ENCODE data around the gene C17orf100.

Gene C17orf100

DNA sequence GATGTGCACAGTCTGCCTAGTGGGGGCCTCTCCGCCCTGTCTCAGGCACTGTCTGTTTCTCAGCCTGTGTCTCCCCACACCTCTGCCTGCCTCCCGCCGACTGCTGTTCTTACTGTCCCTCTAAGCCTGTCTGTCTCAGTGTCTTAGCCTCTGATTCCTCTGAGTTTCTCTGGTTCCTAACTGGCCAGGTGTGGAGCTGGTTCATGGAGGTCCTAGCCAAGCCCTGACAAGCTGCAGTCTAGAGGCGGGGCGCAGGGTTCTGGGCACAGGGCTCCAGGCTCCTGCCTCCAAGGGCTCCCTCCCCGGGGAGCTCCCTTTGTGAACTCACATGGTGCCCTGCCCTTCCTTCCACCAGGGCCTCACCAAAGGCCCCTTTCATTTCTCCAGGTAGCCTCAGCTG is 19.4 kb downstream of the C17orf100 start:
- no peaks in the 10 kb centered on the region for H3K9me3 ChIP-seq (ENCODE audit: control insufficient read depth in 1 of 2, low read length in 2 of 2)
- H3K27me3 ChIP-seq (ENCODE audit: low read depth, low read length) = no peaks in the 10 kb centered on the region
- no peak overlapping the region for H3K27ac ChIP-seq (ENCODE audit: low read length)
- no peak overlapping the region for H3K4me3 ChIP-seq (ENCODE audit: low read depth in 1 of 2, low read length in 2 of 2)
- H3K4me1 ChIP-seq (ENCODE audit: control insufficient read depth in 1 of 2, insufficient read depth in 2 of 2, low read length in 2 of 2) = no peaks in the 10 kb centered on the region
- no peaks in the 10 kb centered on the region for H3K36me3 ChIP-seq (ENCODE audit: control insufficient read depth in 1 of 2, insufficient read depth in 2 of 2, low read length in 2 of 2)

GRCh38 chr17:6671431-6671830 is 19.9 kb downstream of the C17orf100 start:
- no peaks in the 10 kb centered on the region for H3K27me3 ChIP-seq (ENCODE audit: low read depth, low read length)

GRCh38 chr17:6674586-6674985 is 23.0 kb downstream of the C17orf100 start:
- H3K4me1 ChIP-seq (ENCODE audit: control insufficient read depth in 1 of 2, insufficient read depth in 2 of 2, low read length in 2 of 2) = no peaks in the 10 kb centered on the region
- H3K27ac ChIP-seq (ENCODE audit: low read length) = no peak overlapping the region
- H3K9me3 ChIP-seq (ENCODE audit: control insufficient read depth in 1 of 2, low read length in 2 of 2) = no peaks in the 10 kb centered on the region
- peaks cover 7% of the 10 kb centered on the region for H3K27me3 ChIP-seq (ENCODE audit: low read depth, low read length)
- H3K4me3 ChIP-seq (ENCODE audit: low read depth in 1 of 2, low read length in 2 of 2) = no peak overlapping the region
- no peaks in the 10 kb centered on the region for H3K36me3 ChIP-seq (ENCODE audit: control insufficient read depth in 1 of 2, insufficient read depth in 2 of 2, low read length in 2 of 2)

More at GRCh38 chr17:6671431-6671830, 19.9 kb downstream of the C17orf100 start:
- Histone ChIP-seq H3K9me3 (ENCODE audit: control insufficient read depth in 1 of 2, low read length in 2 of 2) (no peaks in the 10 kb centered on the region), H3K4me1 (ENCODE audit: control insufficient read depth in 1 of 2, insufficient read depth in 2 of 2, low read length in 2 of 2) (no peaks in the 10 kb centered on the region), H3K4me3 (ENCODE audit: low read depth in 1 of 2, low read length in 2 of 2) (no peak overlapping the region), H3K36me3 (ENCODE audit: control insufficient read depth in 1 of 2, insufficient read depth in 2 of 2, low read length in 2 of 2) (no peaks in the 10 kb centered on the region), H3K27ac (ENCODE audit: low read length) (no peak overlapping the region)

DNA sequence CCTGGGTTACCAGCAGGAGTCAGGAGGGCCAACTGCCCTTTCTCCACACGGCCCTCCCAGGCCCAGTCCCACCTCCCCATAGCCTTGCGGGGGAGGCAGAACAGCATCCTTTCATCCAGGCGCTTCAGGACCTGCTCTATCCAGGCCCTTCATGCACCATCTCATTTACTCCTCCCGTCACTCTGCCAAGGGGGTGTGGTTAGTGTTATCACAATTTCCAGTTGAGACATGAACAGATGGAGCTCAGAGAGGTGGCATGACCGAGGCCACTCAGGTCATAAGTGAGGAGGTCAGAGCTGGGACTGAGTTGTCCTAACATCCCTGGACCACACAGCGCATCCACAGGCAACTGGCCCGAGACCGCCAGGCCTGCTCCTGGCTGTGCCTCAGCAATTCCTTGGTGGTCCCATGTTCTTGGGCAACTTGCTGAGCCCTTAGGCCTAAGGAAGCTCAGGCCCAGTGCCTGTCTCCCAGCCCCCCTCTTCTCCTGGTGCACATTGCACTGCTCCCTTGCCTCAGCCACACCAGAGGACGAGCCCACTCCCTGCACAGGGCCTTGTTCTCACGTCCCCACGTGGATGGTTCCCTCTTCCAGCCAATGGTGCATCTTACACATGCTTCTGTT is 23.8 kb downstream of the C17orf100 start:
- no peaks in the 10 kb centered on the region for H3K36me3 ChIP-seq (ENCODE audit: control insufficient read depth in 1 of 2, insufficient read depth in 2 of 2, low read length in 2 of 2)
- no peaks in the 10 kb centered on the region for H3K4me1 ChIP-seq (ENCODE audit: control insufficient read depth in 1 of 2, insufficient read depth in 2 of 2, low read length in 2 of 2)
- no peak overlapping the region for H3K4me3 ChIP-seq (ENCODE audit: low read depth in 1 of 2, low read length in 2 of 2)
- H3K27me3 ChIP-seq (ENCODE audit: low read depth, low read length) = peaks cover 7% of the 10 kb centered on the region
- H3K27ac ChIP-seq (ENCODE audit: low read length) = no peak overlapping the region
- H3K9me3 ChIP-seq (ENCODE audit: control insufficient read depth in 1 of 2, low read length in 2 of 2) = no peaks in the 10 kb centered on the region

- Histone ChIP-seq H3K27ac (ENCODE audit: low read length) (no peak overlapping the region), H3K9me3 (ENCODE audit: control insufficient read depth in 1 of 2, low read length in 2 of 2) (no peaks in the 10 kb centered on the region), H3K4me1 (ENCODE audit: control insufficient read depth in 1 of 2, insufficient read depth in 2 of 2, low read length in 2 of 2) (no peaks in the 10 kb centered on the region), H3K27me3 (ENCODE audit: low read depth, low read length) (peaks cover 7% of the 10 kb centered on the region), H3K36me3 (ENCODE audit: control insufficient read depth in 1 of 2, insufficient read depth in 2 of 2, low read length in 2 of 2) (no peaks in the 10 kb centered on the region), H3K4me3 (ENCODE audit: low read depth in 1 of 2, low read length in 2 of 2) (no peak overlapping the region)
Measured at GRCh38 chr17:6676802-6677157, 25.2 kb downstream of the C17orf100 start.

DNA sequence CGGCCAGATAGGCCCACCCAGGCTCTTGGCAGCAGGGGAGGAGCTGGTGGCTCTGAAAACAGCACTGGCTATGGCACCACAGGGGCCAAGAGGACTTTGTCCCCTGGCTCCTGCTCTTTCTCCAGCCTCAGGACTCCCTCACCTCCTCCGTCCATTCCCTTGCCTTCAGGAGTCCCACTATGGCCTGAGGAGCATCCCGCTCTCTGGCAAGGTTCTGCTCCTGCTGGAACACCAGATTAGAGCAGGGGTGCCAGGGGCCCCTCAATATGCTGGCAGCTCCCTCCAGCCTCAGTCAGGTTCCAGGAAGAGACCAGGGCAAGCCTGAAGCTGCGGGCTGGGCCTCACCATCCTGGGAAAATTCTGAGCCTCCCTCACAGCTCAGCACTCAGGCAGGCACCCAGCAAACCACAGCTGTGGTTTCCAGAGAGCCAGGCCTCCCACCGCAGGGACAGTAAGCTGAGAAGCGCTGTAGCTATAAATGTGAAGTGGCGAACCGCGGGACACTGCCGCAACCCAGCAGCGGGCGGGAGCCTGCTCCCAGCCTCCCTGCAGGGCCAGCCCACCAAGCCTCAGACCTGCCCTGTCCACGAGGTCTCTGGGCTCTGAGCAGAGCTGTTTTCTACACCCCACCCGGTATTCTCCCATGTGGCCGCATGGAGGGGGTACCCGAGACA is 25.7 kb downstream of the C17orf100 start:
- Histone ChIP-seq H3K9me3 (ENCODE audit: control insufficient read depth in 1 of 2, low read length in 2 of 2) (no peaks in the 10 kb centered on the region), H3K27ac (ENCODE audit: low read length) (no peak overlapping the region), H3K4me3 (ENCODE audit: low read depth in 1 of 2, low read length in 2 of 2) (no peak overlapping the region), H3K27me3 (ENCODE audit: low read depth, low read length) (peaks cover 7% of the 10 kb centered on the region), H3K36me3 (ENCODE audit: control insufficient read depth in 1 of 2, insufficient read depth in 2 of 2, low read length in 2 of 2) (no peaks in the 10 kb centered on the region), H3K4me1 (ENCODE audit: control insufficient read depth in 1 of 2, insufficient read depth in 2 of 2, low read length in 2 of 2) (no peaks in the 10 kb centered on the region)

DNA sequence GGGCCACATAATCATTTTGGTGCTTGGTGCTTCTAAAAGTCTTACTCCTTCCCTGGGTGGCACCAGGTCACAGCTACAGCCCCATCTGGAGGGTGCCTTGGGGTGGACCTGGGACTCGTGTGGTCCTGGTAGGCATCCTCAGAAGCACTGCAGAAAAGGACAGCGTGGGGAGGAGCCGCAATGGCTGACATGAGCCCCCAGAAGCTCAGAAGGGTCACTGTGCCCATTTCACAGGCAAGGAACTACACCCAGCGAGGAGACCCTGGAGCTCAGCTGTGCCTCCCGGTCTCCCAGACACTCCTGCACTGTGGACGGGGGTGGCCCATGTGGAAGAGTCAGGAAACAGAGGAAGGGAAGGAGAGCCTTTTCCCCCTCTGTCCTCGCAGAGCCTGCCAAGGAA is 26.4 kb downstream of the C17orf100 start:
- Histone ChIP-seq H3K27me3 (ENCODE audit: low read depth, low read length) (peaks cover 7% of the 10 kb centered on the region), H3K4me3 (ENCODE audit: low read depth in 1 of 2, low read length in 2 of 2) (no peak overlapping the region), H3K4me1 (ENCODE audit: control insufficient read depth in 1 of 2, insufficient read depth in 2 of 2, low read length in 2 of 2) (no peaks in the 10 kb centered on the region), H3K36me3 (ENCODE audit: control insufficient read depth in 1 of 2, insufficient read depth in 2 of 2, low read length in 2 of 2) (no peaks in the 10 kb centered on the region), H3K9me3 (ENCODE audit: control insufficient read depth in 1 of 2, low read length in 2 of 2) (no peaks in the 10 kb centered on the region), H3K27ac (ENCODE audit: low read length) (no peak overlapping the region)

DNA sequence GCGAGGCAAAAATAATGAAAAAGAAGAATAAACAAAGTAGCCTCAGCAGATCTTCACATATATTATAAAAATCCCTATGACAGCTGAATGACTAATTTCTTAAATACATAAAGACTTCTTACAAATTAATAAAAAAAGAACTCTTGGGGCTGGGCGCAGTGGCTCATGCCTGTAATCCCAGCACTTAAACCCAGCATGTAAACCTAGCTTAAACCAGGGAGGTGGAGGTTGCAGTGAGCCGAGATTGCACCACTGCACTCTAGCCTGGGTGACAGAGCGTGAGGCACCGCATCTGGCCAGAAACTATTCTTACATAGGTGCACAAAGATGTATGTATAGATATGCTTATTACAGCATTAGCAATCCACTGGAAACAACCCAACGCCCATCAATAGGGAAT is 27.7 kb downstream of the C17orf100 start:
- Histone ChIP-seq H3K27me3 (ENCODE audit: low read depth, low read length) (peaks cover 7% of the 10 kb centered on the region), H3K27ac (ENCODE audit: low read length) (no peak overlapping the region), H3K4me1 (ENCODE audit: control insufficient read depth in 1 of 2, insufficient read depth in 2 of 2, low read length in 2 of 2) (no peaks in the 10 kb centered on the region), H3K36me3 (ENCODE audit: control insufficient read depth in 1 of 2, insufficient read depth in 2 of 2, low read length in 2 of 2) (no peaks in the 10 kb centered on the region), H3K4me3 (ENCODE audit: low read depth in 1 of 2, low read length in 2 of 2) (no peak overlapping the region), H3K9me3 (ENCODE audit: control insufficient read depth in 1 of 2, low read length in 2 of 2) (no peaks in the 10 kb centered on the region)

DNA sequence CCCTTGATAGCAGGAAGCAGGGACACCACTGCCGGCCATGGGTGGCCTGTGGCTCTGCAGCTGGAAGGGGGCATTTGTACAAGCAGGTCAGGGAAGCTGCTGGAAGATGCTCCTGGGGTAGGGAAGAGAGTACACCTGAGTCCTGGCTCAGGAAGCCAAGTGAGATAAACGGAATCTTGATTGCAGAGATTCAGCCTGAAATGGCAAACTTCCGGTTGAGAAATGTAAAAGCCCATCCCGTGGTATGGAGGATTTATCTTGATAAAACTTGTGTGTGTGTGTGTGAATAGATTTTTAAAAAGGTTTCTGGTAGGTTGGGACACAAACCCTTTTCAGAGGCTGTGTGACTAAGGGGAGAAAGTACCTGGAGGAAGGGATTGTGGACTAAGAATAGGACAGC is 29.6 kb downstream of the C17orf100 start:
- no peaks in the 10 kb centered on the region for H3K36me3 ChIP-seq (ENCODE audit: control insufficient read depth in 1 of 2, insufficient read depth in 2 of 2, low read length in 2 of 2)
- no peak overlapping the region for H3K4me3 ChIP-seq (ENCODE audit: low read depth in 1 of 2, low read length in 2 of 2)
- no peaks in the 10 kb centered on the region for H3K9me3 ChIP-seq (ENCODE audit: control insufficient read depth in 1 of 2, low read length in 2 of 2)
- H3K4me1 ChIP-seq (ENCODE audit: control insufficient read depth in 1 of 2, insufficient read depth in 2 of 2, low read length in 2 of 2) = no peaks in the 10 kb centered on the region
- H3K27ac ChIP-seq (ENCODE audit: low read length) = no peak overlapping the region
- H3K27me3 ChIP-seq (ENCODE audit: low read depth, low read length) = peaks cover 7% of the 10 kb centered on the region

GRCh38 chr17:6681671-6682070 is 30.1 kb downstream of the C17orf100 start:
- Histone ChIP-seq H3K36me3 (ENCODE audit: control insufficient read depth in 1 of 2, insufficient read depth in 2 of 2, low read length in 2 of 2) (no peaks in the 10 kb centered on the region), H3K4me3 (ENCODE audit: low read depth in 1 of 2, low read length in 2 of 2) (no peak overlapping the region), H3K27ac (ENCODE audit: low read length) (no peak overlapping the region), H3K27me3 (ENCODE audit: low read depth, low read length) (peaks cover 7% of the 10 kb centered on the region), H3K9me3 (ENCODE audit: control insufficient read depth in 1 of 2, low read length in 2 of 2) (no peaks in the 10 kb centered on the region), H3K4me1 (ENCODE audit: control insufficient read depth in 1 of 2, insufficient read depth in 2 of 2, low read length in 2 of 2) (no peaks in the 10 kb centered on the region)

DNA sequence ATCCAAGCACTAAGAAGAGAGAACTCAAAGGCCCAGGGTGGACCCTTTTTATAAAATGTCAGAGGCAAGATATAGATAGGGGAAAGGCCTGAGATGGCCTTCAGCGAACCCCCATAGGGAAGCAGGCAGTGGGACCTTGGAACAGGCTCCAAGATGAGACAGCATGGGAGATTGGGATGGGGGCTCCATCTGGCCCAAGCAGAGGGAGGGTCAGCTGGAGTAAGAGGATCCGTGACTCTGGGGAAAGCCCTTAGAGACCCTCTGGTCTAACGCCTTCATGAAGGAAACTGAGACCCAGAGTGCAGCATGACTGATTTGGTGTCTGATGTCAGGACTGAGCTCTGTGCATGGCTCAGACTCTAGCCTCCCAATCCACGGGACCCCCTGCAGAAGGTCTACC is 30.8 kb downstream of the C17orf100 start:
- no peaks in the 10 kb centered on the region for H3K4me1 ChIP-seq (ENCODE audit: control insufficient read depth in 1 of 2, insufficient read depth in 2 of 2, low read length in 2 of 2)
- H3K27me3 ChIP-seq (ENCODE audit: low read depth, low read length) = peaks cover 1% of the 10 kb centered on the region
- no peak overlapping the region for H3K27ac ChIP-seq (ENCODE audit: low read length)
- H3K9me3 ChIP-seq (ENCODE audit: control insufficient read depth in 1 of 2, low read length in 2 of 2) = no peaks in the 10 kb centered on the region
- no peaks in the 10 kb centered on the region for H3K36me3 ChIP-seq (ENCODE audit: control insufficient read depth in 1 of 2, insufficient read depth in 2 of 2, low read length in 2 of 2)
- H3K4me3 ChIP-seq (ENCODE audit: low read depth in 1 of 2, low read length in 2 of 2) = no peak overlapping the region
